Ovary (tissue), 9 donors: ENCODE data around the gene MID2. TPM values are rescaled to one million over a fixed set of nuclear protein-coding genes. Genes with fewer than 3 reads are reported as not detected.

ENCODE experiments used
- DNase-seq, 5 donors: peaks; one replicate each; pipeline ENCODE4 v3.0.0-alpha.2; 2019 to 2020
- H3K27ac ChIP-seq, 2 donors: fragments of 200-600 bp; one replicate each; pipeline versions ENCODE4 v1.5.1 to v1.8.0; 2019 to 2022
- H3K27me3 ChIP-seq: fragments of 200-600 bp; one replicate; pipeline ENCODE4 v1.8.0; 2022
- H3K36me3 ChIP-seq: fragments of 200-600 bp; sonication (generic); one replicate; pipeline ENCODE4 v1.5.1; 2019
- H3K4me1 ChIP-seq: one replicate; pipeline ENCODE4 v1.8.1; 2013; ENCODE audit warnings: mild to moderate bottlenecking, moderate library complexity; ENCODE audit not compliant: insufficient read depth
- H3K4me3 ChIP-seq: fragments of 200-600 bp; sonication (generic); one replicate; pipeline ENCODE4 v1.5.1; 2017
- H3K9me3 ChIP-seq, 2 donors: fragments of 200-600 bp in 1 of 2; sonication (generic) in 1 of 2; one replicate each; pipeline versions ENCODE4 v1.5.1 to v1.8.1; 2013 to 2019; ENCODE audit warnings: mild to moderate bottlenecking in 1 of 2, moderate library complexity in 1 of 2
- CTCF ChIP-seq, 3 donors: fragments of 450-650 bp in 2 of 3; fragments of 200-600 bp in 1 of 3; IDR thresholded peaks; one replicate each; pipeline versions ENCODE4 v1.5.1 to v1.8.0; 2016 to 2022; ENCODE audit warnings: antibody characterized with exemption in 3 of 3, mild to moderate bottlenecking in 1 of 3
- EP300 ChIP-seq: sonication (generic); formaldehyde crosslinking; IDR thresholded peaks from one replicate; pipeline ENCODE4 v1.6.1; 2017; ENCODE audit warnings: antibody characterized with exemption
- POLR2A ChIP-seq: fragments of 450-650 bp; IDR thresholded peaks from one replicate; pipeline ENCODE4 v1.6.1; 2017; ENCODE audit warnings: antibody characterized with exemption, mild to moderate bottlenecking, moderate library complexity
- WGBS, 3 donors: extraction: QIAGEN DNeasy Blood & Tissue Kit in 1 of 3; methylation state at CpG; one replicate each; pipeline versions ENCODE4 v1.1.5 to v1.1.7; 2013 to 2017; 5-methylcytosine and 5-hydroxymethylcytosine counted together
- intact Hi-C, 4 donors: fragments of 100-400 bp; cut with DNase I; formaldehyde crosslinking; loops; one replicate each; pipeline versions ENCODE4 v1.11.0 to v1.15.1; 2022 to 2023
- polyA plus RNA-seq, 2 donors: library from polyadenylated mRNA; stranded (reverse); fragments of 200-250 nt in 1 of 2; fragments of 350-450 nt in 1 of 2; fragmentation: Illumina TruSeq in 1 of 2; extraction: RNeasy Lipid Tissue Mini Kit (QIAGEN cat#74804) in 1 of 2; gene quantifications; one replicate each; pipeline ENCODE4 v1.2.3, GENCODE V29; 2013 to 2014
- total RNA-seq, 7 donors: library from RNA; depleted of rRNA in 2 of 7; stranded (reverse); fragments of >200 nt in 2 of 7; fragmentation: NEBNext Ultra II Directional in 3 of 7; extraction: Animal tissue kit (Norgen Biotek cat#: 25700) in 3 of 7; gene quantifications; one replicate each; pipeline versions ENCODE4 v1.1.0 to v1.2.4, GENCODE V29; 2016 to 2023
- donor health status: DM: no; HTN: no; CAD: no; lungs with moderate emphysema.
- donor health status: DM: no; HTN: no; CAD: no.
- donor health status: Bipolar disorder and iron deficiency.
- donor health status: DM: yes; HTN: yes; CAD: no.
- donor health status: DM: no; HTN: no; CAD: no.
- donor health status: DM: yes; HTN: yes; CAD: no.

Gene MID2
- total and polyA plus RNA-seq, 9 donors, result 4.3 to 29.6 (median 22.1) TPM

- intact Hi-C loops, result no loop called here
- DNase-seq, result peak in 1 of 5 donors; percentile 25
- Histone ChIP-seq H3K4me3 (no peak overlapping the region), H3K4me1 (peaks cover 2% of the 10 kb centered on the region), H3K27ac (no peak overlapping the region), H3K27me3 (no peaks in the 10 kb centered on the region), H3K36me3 (no peaks in the 10 kb centered on the region), H3K9me3 (no peaks in the 10 kb centered on the region)
- WGBS, 3 donors, result 72 to 75% (median 73%) methylated on average over 3 of the region's 3 CpGs
- TF ChIP-seq POLR2A (no peak), CTCF (IDR thresholded peaks at IDR 0.05) (no peak), EP300 (no peak)
These were observed 8.9 kb downstream of the MID2 start for GRCh38 chrX:107834275-107835201.

DNA sequence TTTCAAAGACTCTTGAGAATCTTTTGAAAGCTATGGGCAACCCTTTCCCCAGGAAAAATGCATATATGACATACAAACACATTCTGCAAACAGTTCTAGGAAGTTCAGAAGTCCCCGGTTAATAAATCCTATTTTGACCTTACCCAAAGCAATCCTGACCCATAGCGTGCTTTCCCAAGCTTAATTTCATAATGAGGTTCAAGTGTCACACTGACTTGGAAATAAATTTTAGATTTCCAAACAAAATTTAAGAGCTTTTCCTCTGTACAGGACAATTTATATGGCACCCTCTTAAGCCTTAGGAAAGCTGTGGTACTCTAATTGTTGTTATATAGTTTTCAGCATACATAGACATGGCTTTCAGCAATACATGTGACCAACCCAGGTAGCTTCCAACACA lies 11.3 kb downstream of the MID2 start:
- H3K36me3 ChIP-seq, result no peaks in the 10 kb centered on the region
- H3K27ac ChIP-seq, result no peak overlapping the region
- DNase-seq, result no peak
- H3K27me3 ChIP-seq, result no peaks in the 10 kb centered on the region
- no peaks in the 10 kb centered on the region for H3K9me3 ChIP-seq
- no peak for TF ChIP-seq CTCF (IDR thresholded peaks at IDR 0.05)
- TF ChIP-seq POLR2A, result no peak
- TF ChIP-seq EP300, result no peak
- intact Hi-C loops, result no loop called here
- no peak overlapping the region for H3K4me3 ChIP-seq
- no peaks in the 10 kb centered on the region for H3K4me1 ChIP-seq
- WGBS, 3 donors, result 68 to 85% (median 69%) methylated on average over 2 of the region's 2 CpGs

DNA sequence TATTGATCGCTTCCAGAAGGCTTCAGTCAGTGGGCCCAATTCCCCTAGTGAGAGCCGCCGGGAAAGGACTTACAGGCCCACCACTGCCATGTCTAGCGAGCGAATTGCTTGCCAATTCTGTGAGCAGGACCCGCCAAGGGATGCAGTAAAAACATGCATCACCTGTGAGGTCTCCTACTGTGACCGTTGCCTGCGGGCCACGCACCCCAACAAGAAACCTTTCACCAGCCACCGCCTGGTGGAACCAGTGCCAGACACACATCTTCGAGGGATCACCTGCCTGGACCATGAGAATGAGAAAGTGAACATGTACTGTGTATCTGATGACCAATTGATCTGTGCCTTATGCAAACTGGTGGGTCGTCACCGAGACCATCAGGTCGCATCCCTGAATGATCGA lies 15.3 kb downstream of the MID2 start:
- Histone ChIP-seq H3K4me3 (no peak overlapping the region), H3K27me3 (no peaks in the 10 kb centered on the region), H3K9me3 (no peaks in the 10 kb centered on the region), H3K4me1 (peaks cover 1% of the 10 kb centered on the region), H3K27ac (no peak overlapping the region), H3K36me3 (no peaks in the 10 kb centered on the region)
- no peak for DNase-seq
- TF ChIP-seq CTCF (IDR thresholded peaks at IDR 0.05) (no peak), POLR2A (no peak), EP300 (no peak)
- intact Hi-C loops, result no loop called here
- 84 to 92% (median 85%) methylated on average over 15 of the region's 15 CpGs for WGBS, 3 donors

- DNase-seq, result no peak
- no peaks in the 10 kb centered on the region for H3K27me3 ChIP-seq
- peaks cover 1% of the 10 kb centered on the region for H3K4me1 ChIP-seq
- H3K4me3 ChIP-seq, result no peak overlapping the region
- H3K27ac ChIP-seq, result no peak overlapping the region
- 49 to 61% (median 52%) methylated on average over 6 of the region's 6 CpGs for WGBS, 3 donors
- H3K9me3 ChIP-seq, result no peaks in the 10 kb centered on the region
- TF ChIP-seq CTCF (IDR thresholded peaks at IDR 0.05), result no peak
- intact Hi-C loops, result no loop called here
- H3K36me3 ChIP-seq, result no peaks in the 10 kb centered on the region
These were observed 17.2 kb downstream of the MID2 start for GRCh38 chrX:107842715-107843400.
